ENCODE results near the gene EVC.

DNA sequence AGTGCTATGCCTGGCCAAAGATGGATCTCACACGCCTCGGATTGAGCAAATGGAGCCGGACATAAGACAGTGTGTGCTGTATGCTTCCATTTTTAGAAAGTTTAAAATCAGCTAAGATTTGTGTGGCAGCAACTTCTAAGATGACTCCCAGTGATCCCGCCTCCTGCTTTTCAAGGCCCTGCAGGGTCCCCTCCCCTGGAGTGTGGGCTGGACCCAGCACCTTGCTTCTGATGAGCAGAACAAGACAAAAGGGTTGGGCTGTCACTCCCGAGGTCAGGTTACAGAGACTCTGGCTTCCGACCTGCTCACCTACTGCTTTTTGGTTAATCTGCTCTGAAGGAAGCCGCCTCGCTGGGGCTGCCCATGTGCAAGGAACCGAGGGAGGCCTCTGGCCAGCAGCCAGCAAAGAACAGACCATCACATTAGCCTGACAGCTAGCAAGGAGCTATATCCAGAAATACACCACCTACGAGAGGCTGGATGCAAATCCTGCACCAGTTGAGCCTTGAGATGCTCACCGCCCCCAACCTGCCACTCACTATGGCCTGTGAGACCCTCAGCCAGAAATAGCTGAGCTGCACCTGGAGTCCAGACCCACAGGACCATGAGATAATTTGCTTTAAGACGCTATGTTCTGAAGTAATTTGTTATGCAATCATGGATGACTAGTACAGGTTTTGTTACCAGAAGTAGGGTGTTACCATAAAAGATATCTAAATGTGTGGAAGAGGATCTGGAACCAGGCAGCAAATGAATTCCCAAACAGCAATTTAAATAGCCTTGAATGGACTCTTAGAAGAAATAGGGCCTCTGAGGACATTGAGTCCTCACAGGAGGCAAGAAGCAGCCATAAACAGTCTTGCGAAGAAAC, 134.3 kb downstream of the EVC start:
- TF ChIP-seq, protein P1, sequence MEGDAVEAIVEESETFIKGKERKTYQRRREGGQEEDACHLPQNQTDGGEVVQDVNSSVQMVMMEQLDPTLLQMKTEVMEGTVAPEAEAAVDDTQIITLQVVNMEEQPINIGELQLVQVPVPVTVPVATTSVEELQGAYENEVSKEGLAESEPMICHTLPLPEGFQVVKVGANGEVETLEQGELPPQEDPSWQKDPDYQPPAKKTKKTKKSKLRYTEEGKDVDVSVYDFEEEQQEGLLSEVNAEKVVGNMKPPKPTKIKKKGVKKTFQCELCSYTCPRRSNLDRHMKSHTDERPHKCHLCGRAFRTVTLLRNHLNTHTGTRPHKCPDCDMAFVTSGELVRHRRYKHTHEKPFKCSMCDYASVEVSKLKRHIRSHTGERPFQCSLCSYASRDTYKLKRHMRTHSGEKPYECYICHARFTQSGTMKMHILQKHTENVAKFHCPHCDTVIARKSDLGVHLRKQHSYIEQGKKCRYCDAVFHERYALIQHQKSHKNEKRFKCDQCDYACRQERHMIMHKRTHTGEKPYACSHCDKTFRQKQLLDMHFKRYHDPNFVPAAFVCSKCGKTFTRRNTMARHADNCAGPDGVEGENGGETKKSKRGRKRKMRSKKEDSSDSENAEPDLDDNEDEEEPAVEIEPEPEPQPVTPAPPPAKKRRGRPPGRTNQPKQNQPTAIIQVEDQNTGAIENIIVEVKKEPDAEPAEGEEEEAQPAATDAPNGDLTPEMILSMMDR (conservative IDR thresholded peaks at IDR 0.05; ENCODE audit: low read depth, low read length): no peak
- TF ChIP-seq EZH2 (IDR thresholded peaks at IDR 0.05; ENCODE audit: borderline replicate concordance, low read depth, low read length, poor library complexity, severe bottlenecking): no peak
